ENCODE measurements around the gene SLC47A1.
A peak's percentile ranks its signal among the peaks of the same experiment; 100 is the strongest.
"Not testable (repeated sequence)": the region's sequence is repeated elsewhere in the genome, so short reads cannot be mapped to it uniquely, and the experiment has no call there.

Gene SLC47A1

DNA sequence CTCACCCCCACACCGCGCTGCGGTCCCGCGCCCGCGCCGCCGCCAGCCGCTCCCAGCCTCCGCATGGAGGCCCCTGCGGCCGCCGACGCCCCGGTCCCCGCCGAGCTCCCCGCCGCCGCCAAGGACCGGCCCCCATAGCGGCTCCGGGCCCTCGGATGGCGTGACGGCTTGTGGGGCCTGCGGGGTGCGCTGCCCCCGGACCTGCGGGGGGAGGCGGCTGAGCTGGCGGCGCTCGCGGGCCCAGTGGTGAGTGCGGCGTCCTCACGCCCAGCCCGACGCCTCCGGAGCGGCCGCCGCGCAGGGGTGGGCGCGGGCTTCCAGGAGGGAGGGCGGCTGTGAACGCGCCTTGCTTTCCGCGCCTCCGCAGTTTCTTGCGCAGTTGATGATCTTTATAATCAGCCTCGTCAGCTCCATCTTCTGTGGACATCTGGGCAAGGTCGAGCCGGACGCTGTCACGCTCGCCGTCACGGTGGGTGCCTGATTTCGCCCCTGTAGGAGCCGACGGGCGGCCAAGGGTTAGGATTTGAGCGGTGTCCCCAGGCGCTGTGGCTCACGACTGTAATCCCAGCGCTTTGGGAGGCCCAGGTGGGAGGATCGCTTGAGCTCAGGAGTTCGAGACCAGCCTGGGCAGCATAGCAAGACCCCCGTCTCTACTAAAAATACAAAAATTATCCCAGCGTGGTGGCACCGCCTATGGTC, 46.4 kb downstream of the SLC47A1 start:
- no peaks in the 10 kb centered on the region for H3K27me3 ChIP-seq (ENCODE audit: control insufficient read depth, insufficient read depth, low read length)
- H3K27ac ChIP-seq, result no peak overlapping the region
- peak overlapping the region; percentile 84 for H3K4me2 ChIP-seq (ENCODE audit: low read length)
- no peak for TF ChIP-seq CTCF (IDR thresholded peaks at IDR 0.05)
- no peak overlapping the region for H3K4me3 ChIP-seq (ENCODE audit: low read depth, low read length)
- H3K79me2 ChIP-seq, result no peaks in the 10 kb centered on the region
- H3K36me3 ChIP-seq (ENCODE audit: control insufficient read depth, insufficient read depth, low read length), result no peaks in the 10 kb centered on the region
- H3K4me1 ChIP-seq, result no peaks in the 10 kb centered on the region
- H3K9ac ChIP-seq, result no peak overlapping the region
- H2AFZ ChIP-seq, result peak overlapping the region; percentile 93
- no peaks in the 10 kb centered on the region for H3K9me3 ChIP-seq (ENCODE audit: control insufficient read depth, low read length)

GRCh38 chr17:19580566-19580920, 46.9 kb downstream of the SLC47A1 start:
- not testable (repeated sequence) for H3K79me2 ChIP-seq; H3K4me2 ChIP-seq (ENCODE audit: low read length); H3K9ac ChIP-seq; H3K27me3 ChIP-seq (ENCODE audit: control insufficient read depth, insufficient read depth, low read length); H3K27ac ChIP-seq; H3K4me3 ChIP-seq (ENCODE audit: low read depth, low read length); H3K36me3 ChIP-seq (ENCODE audit: control insufficient read depth, insufficient read depth, low read length); H3K4me1 ChIP-seq; H3K9me3 ChIP-seq (ENCODE audit: control insufficient read depth, low read length)
- H2AFZ ChIP-seq, result peak overlapping the region; percentile 93

DNA sequence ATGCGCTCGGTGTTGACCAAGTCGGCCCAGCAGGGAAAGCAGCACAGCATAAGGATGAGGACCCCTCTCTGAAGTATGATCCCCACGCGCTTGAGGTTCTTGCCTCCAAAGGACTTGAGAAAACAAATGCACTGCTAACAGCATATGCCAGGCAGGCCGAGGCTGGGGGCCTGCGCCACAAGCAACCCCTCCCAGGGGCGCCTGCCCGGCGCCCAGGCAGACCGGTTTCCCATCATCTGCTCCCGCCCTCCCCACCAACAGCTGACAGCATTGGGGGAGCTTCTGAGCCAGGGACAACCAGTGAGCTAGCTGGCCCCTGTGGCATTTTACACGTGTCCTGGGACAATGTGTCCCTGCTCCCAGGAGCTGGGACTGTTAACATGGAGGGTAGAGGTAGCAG, 48.5 kb downstream of the SLC47A1 start:
- not testable (repeated sequence) for H3K4me2 ChIP-seq (ENCODE audit: low read length); H3K9me3 ChIP-seq (ENCODE audit: control insufficient read depth, low read length); H3K27ac ChIP-seq; H2AFZ ChIP-seq; H3K27me3 ChIP-seq (ENCODE audit: control insufficient read depth, insufficient read depth, low read length); H3K36me3 ChIP-seq (ENCODE audit: control insufficient read depth, insufficient read depth, low read length); H3K9ac ChIP-seq; H3K4me1 ChIP-seq; H3K79me2 ChIP-seq; H3K4me3 ChIP-seq (ENCODE audit: low read depth, low read length)

DNA sequence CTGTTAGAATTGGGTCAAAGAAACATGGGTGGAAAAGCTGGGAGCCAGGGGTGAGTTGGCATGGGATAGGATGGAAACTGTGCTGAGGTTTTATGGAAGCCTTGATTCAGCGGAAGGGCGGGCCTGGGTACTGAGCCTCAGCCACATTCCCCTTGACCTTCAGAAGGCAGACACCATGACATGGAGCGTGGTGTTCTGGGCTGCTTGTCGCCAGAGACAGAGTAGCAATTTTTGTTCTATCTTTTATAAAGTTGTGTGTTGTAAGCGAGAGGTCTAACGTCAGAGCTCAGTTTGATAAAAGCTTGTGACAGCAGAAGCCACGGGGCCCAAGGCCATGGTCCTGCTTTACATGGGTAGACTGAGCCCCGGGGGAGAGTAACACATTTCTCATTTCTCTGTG, 50.2 kb downstream of the SLC47A1 start:
- TF ChIP-seq CTCF (IDR thresholded peaks at IDR 0.05), result no peak
- H3K4me2 ChIP-seq (ENCODE audit: low read length), result no peak overlapping the region

DNA sequence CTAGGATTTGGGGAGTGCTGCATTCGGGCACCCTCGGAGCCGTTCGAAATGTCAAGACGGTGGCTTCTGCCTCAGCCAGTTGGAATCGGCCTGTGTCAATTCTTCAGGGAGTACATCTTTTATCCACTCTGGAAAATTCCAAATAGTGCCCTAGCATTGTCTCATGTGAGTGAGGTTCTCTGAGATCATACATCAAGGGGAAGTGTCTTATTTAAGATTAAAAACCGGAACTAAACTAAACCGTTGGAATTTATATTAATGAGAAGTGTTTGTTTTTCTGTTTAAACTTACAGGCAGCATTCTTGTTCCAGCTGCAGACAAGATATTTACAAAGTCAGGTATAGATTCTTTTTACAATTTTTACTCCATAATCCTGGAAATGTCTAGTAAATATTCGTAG, 56.8 kb downstream of the SLC47A1 start:
- Histone ChIP-seq H3K9ac (no peak overlapping the region), H3K9me3 (ENCODE audit: control insufficient read depth, low read length) (no peaks in the 10 kb centered on the region), H3K27ac (no peak overlapping the region), H3K4me3 (ENCODE audit: low read depth, low read length) (no peak overlapping the region), H3K4me2 (ENCODE audit: low read length) (no peak overlapping the region), H3K79me2 (no peaks in the 10 kb centered on the region), H3K36me3 (ENCODE audit: control insufficient read depth, insufficient read depth, low read length) (no peaks in the 10 kb centered on the region), H3K4me1 (no peaks in the 10 kb centered on the region), H3K27me3 (ENCODE audit: control insufficient read depth, insufficient read depth, low read length) (no peaks in the 10 kb centered on the region), H2AFZ (no peak overlapping the region)
- no peak for TF ChIP-seq CTCF (IDR thresholded peaks at IDR 0.05)

More for the DNA sequence above, 50.2 kb downstream of the SLC47A1 start:
- H3K79me2 ChIP-seq, result no peaks in the 10 kb centered on the region
- no peaks in the 10 kb centered on the region for H3K9me3 ChIP-seq (ENCODE audit: control insufficient read depth, low read length)
- H3K27ac ChIP-seq, result no peak overlapping the region
- no peaks in the 10 kb centered on the region for H3K4me1 ChIP-seq
- H2AFZ ChIP-seq, result peak overlapping the region; percentile 68
- no peaks in the 10 kb centered on the region for H3K36me3 ChIP-seq (ENCODE audit: control insufficient read depth, insufficient read depth, low read length)
- H3K27me3 ChIP-seq (ENCODE audit: control insufficient read depth, insufficient read depth, low read length), result no peaks in the 10 kb centered on the region
- H3K9ac ChIP-seq, result no peak overlapping the region
- no peak overlapping the region for H3K4me3 ChIP-seq (ENCODE audit: low read depth, low read length)

All from parathyroid adenoma (tissue), 2 donors.